GM12801 (cell line): ENCODE results near the gene KCNQ5.

Experiments
- TF ChIP-seq, protein P1 (sequence below): IDR thresholded peaks from one replicate; pipeline ENCODE4 v1.5.1; 2011; ENCODE audit warnings: control low read depth; ENCODE audit not compliant: insufficient read length; ENCODE audit errors: extremely low read depth

Gene KCNQ5

DNA sequence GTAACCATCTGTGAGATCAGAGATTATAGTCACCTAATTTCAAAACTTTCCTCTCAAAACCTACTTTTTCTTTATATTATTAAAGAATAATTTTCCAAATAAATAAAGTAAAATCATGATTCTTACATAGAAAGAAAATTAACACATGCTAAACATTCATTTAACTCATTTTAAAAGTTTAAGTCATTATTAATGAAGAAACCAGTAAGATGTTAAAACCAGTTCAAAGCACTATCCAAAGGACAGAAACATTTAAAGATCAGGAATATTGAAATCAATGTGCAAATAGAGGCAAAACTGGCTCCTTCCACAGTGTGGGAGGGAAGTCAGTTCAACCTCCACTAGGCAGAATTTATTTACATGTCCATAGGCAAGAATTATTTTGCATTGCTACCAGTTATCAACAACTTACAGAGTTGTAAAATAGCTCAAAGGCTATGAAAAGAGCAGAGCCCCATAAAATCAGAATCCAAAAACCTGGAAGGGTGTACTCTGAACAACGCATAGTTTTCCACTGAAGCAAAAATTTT lies 456.5 kb downstream of the KCNQ5 start:
- TF ChIP-seq, protein P1, sequence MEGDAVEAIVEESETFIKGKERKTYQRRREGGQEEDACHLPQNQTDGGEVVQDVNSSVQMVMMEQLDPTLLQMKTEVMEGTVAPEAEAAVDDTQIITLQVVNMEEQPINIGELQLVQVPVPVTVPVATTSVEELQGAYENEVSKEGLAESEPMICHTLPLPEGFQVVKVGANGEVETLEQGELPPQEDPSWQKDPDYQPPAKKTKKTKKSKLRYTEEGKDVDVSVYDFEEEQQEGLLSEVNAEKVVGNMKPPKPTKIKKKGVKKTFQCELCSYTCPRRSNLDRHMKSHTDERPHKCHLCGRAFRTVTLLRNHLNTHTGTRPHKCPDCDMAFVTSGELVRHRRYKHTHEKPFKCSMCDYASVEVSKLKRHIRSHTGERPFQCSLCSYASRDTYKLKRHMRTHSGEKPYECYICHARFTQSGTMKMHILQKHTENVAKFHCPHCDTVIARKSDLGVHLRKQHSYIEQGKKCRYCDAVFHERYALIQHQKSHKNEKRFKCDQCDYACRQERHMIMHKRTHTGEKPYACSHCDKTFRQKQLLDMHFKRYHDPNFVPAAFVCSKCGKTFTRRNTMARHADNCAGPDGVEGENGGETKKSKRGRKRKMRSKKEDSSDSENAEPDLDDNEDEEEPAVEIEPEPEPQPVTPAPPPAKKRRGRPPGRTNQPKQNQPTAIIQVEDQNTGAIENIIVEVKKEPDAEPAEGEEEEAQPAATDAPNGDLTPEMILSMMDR: no peak

- TF ChIP-seq, protein P1: no peak
Observed at GRCh38 chr6:73078908-73079610, 457.2 kb downstream of the KCNQ5 start.

GRCh38 chr6:73079611-73079955 lies 457.7 kb downstream of the KCNQ5 start:
- TF ChIP-seq, protein P1: no peak

- TF ChIP-seq, protein P1: no peak
Observed at GRCh38 chr6:73079978-73080377, 458.1 kb downstream of the KCNQ5 start.

DNA sequence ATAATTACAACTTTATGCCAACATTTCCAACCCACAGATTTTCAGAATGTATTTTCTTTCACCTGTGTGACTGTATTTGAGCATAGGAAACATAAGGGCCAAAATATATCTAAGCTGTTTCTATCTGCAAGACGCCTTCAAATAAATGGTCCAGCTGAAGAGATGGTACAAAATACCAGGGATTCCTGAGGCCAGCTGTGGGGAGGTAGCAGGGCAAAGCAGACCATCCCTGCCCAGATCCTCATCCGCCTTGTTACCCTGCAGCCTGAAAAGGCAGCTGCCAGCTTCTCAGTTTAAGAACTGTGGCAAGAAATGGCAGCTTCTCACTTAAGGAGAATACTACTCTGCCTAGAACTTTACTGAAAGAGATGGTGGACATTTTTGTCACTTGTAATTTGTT lies 460.1 kb downstream of the KCNQ5 start:
- TF ChIP-seq, protein P1: no peak

- TF ChIP-seq, protein P1: no peak
Observed at GRCh38 chr6:73083886-73084285, 462.0 kb downstream of the KCNQ5 start.

GRCh38 chr6:73085443-73085871 lies 463.6 kb downstream of the KCNQ5 start:
- TF ChIP-seq, protein P1: no peak
